HFFc6 (cell line): Measurements from ENCODE around the gene TSC22D1. TPM values are rescaled to one million over a fixed set of nuclear protein-coding genes. Genes with fewer than 3 reads are reported as not detected.

Experiments
- DNase-seq: peaks from one replicate; pipeline ENCODE4 v3.0.0-alpha.2; 2018
- H3K27ac Mint-ChIP-seq: 2 replicates; pipeline ENCODE4 v1.8.0; 2020; ENCODE audit warnings: mild to moderate bottlenecking, mixed read lengths
- H3K27me3 Mint-ChIP-seq: 2 replicates; pipeline ENCODE4 v1.8.0; 2021; ENCODE audit warnings: mild to moderate bottlenecking, moderate library complexity, mixed read lengths; ENCODE audit not compliant: insufficient read depth
- H3K36me3 Mint-ChIP-seq: 2 replicates; pipeline ENCODE4 v1.8.0; 2021; ENCODE audit warnings: low read depth, mixed read lengths
- H3K4me1 Mint-ChIP-seq: 2 replicates; pipeline ENCODE4 v1.8.0; 2020; ENCODE audit warnings: low read depth, mixed read lengths
- H3K4me3 Mint-ChIP-seq: 2 replicates; pipeline ENCODE4 v1.8.0; 2020; ENCODE audit warnings: mild to moderate bottlenecking, moderate library complexity, mixed read lengths
- H3K9me3 Mint-ChIP-seq: 2 replicates; pipeline ENCODE4 v1.8.0; 2020; ENCODE audit warnings: mild to moderate bottlenecking, mixed read lengths
- total RNA-seq, 6 experiments: library from RNA; stranded (reverse); fragmentation: NEBNext Ultra II Directional; extraction: Animal tissue kit (Norgen Biotek cat#: 25700); gene quantifications; 2 replicates in 1 of 6; 3 replicates in 5 of 6; pipeline ENCODE4 v1.2.3, GENCODE V29; 2021
- TF ChIP-seq, protein P1 (sequence below): fragments of 200-600 bp; sonication (generic); IDR thresholded peaks from 2 replicates; pipeline ENCODE4 v1.5.0; 2021; ENCODE audit warnings: antibody characterized with exemption, mild to moderate bottlenecking

The TSC22D1 gene
- total RNA-seq, 6 experiments from 2014 or later, result 42.3 to 49.4 (median 45.2) TPM

DNA sequence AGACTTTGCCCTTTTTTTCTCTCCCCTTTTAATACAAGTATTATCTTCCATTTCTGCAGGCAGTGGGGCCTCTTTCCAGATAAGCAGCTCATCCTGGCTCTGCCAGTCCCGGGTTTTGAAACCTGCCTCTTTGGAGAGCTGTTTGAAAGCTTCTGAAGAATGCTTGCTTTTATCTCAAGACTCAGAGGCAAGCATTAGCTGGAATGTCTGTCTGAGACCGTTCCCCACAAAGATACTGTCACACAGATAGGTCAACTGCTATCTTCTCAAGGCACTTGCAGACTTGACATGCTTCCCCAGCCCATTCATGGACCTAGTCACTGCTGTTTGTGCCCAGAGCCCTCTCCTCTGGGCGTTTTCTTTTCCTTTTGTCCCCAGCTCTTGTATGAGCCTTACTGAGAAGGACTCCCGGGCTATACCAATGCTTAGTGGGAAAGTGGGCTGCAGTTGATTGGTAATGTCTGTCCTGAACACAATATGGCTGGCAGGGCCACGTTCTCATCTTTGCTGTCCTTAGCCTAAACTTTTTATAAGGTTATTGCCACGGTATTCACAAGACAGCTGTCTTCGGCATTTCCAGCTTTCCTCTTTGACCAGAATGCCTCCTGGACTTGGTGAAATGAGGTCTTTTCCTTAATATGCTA is 189.1 kb downstream of the TSC22D1 start:
- H3K27ac Mint-ChIP-seq, result no peak overlapping the region
- H3K9me3 Mint-ChIP-seq, result no peaks in the 10 kb centered on the region
- no peaks in the 10 kb centered on the region for H3K36me3 Mint-ChIP-seq
- H3K27me3 Mint-ChIP-seq, result peaks cover 20% of the 10 kb centered on the region
- H3K4me1 Mint-ChIP-seq, result no peaks in the 10 kb centered on the region
- H3K4me3 Mint-ChIP-seq, result no peak overlapping the region
- no peak for DNase-seq
- TF ChIP-seq, protein P1, sequence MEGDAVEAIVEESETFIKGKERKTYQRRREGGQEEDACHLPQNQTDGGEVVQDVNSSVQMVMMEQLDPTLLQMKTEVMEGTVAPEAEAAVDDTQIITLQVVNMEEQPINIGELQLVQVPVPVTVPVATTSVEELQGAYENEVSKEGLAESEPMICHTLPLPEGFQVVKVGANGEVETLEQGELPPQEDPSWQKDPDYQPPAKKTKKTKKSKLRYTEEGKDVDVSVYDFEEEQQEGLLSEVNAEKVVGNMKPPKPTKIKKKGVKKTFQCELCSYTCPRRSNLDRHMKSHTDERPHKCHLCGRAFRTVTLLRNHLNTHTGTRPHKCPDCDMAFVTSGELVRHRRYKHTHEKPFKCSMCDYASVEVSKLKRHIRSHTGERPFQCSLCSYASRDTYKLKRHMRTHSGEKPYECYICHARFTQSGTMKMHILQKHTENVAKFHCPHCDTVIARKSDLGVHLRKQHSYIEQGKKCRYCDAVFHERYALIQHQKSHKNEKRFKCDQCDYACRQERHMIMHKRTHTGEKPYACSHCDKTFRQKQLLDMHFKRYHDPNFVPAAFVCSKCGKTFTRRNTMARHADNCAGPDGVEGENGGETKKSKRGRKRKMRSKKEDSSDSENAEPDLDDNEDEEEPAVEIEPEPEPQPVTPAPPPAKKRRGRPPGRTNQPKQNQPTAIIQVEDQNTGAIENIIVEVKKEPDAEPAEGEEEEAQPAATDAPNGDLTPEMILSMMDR, result no peak

- DNase-seq, result no peak
- TF ChIP-seq, protein P1, result no peak
- Mint-ChIP-seq H3K27me3 (peaks cover 18% of the 10 kb centered on the region), H3K4me3 (no peak overlapping the region), H3K27ac (no peak overlapping the region), H3K4me1 (peaks cover 8% of the 10 kb centered on the region), H3K9me3 (no peaks in the 10 kb centered on the region), H3K36me3 (no peaks in the 10 kb centered on the region)
These were observed 190.3 kb downstream of the TSC22D1 start for GRCh38 chr13:44385847-44386246.

DNA sequence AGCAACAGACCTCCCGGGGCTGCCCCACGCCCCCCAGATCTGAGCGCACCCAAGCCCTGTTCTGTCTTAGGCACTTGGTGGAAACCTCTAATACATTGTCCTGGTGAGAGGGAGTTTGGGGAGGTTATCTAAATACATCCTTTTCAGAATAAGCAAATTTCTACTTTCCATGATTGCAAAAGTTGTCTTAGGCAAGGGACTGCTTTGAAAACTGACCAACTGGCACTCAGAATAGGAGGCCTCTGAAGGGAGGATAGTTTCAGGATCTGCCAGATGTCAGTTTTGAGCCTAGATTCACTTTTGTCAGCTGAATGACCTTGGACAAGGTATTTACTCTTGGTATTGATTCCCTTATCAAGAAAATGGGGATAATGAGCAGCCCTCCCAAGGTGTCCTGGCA is 190.7 kb downstream of the TSC22D1 start:
- H3K27ac Mint-ChIP-seq, result no peak overlapping the region
- TF ChIP-seq, protein P1, result no peak
- no peak for DNase-seq
- H3K36me3 Mint-ChIP-seq, result no peaks in the 10 kb centered on the region
- H3K4me1 Mint-ChIP-seq, result peaks cover 13% of the 10 kb centered on the region
- no peak overlapping the region for H3K4me3 Mint-ChIP-seq
- H3K9me3 Mint-ChIP-seq, result no peaks in the 10 kb centered on the region
- peaks cover 16% of the 10 kb centered on the region for H3K27me3 Mint-ChIP-seq

DNA sequence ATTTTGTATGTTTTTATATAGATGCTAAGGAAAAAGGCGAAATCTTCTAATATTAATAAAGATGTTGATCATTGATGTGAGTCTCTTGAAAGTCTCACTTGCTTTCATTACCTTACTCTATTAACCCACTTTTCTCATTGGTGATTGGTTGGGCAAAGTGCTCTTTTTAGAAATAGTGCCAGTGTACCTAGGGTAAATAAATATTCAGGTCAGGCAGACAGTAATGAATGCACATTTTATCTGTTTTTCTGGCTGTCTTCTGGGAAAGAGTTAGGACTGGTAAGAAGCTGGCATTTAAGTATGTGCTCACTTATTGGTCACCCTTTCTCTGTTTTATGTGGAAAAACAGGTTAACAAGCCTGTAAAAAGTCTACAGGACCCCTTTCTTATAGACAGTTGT is 191.4 kb downstream of the TSC22D1 start:
- H3K27me3 Mint-ChIP-seq, result peaks cover 16% of the 10 kb centered on the region
- H3K9me3 Mint-ChIP-seq, result no peaks in the 10 kb centered on the region

GRCh38 chr13:44383945-44384344 is 192.2 kb downstream of the TSC22D1 start:
- Mint-ChIP-seq H3K27me3 (peaks cover 16% of the 10 kb centered on the region), H3K4me3 (no peak overlapping the region), H3K36me3 (no peaks in the 10 kb centered on the region), H3K27ac (no peak overlapping the region), H3K4me1 (peaks cover 23% of the 10 kb centered on the region), H3K9me3 (no peaks in the 10 kb centered on the region)
- TF ChIP-seq, protein P1, result no peak
- DNase-seq, result no peak

More for the DNA sequence above, 191.4 kb downstream of the TSC22D1 start:
- H3K4me1 Mint-ChIP-seq, result peaks cover 19% of the 10 kb centered on the region
- TF ChIP-seq, protein P1, result no peak
- no peak overlapping the region for H3K4me3 Mint-ChIP-seq
- no peak overlapping the region for H3K27ac Mint-ChIP-seq
- DNase-seq, result no peak
- no peaks in the 10 kb centered on the region for H3K36me3 Mint-ChIP-seq
